GM18526 (cell line): ENCODE results near the gene UGP2.

Experiments
- POLR2A ChIP-seq: IDR thresholded peaks from 3 replicates; pipeline ENCODE4 v1.6.1; 2011; ENCODE audit not compliant: insufficient read length; ENCODE audit errors: extremely low read depth

Gene UGP2

DNA sequence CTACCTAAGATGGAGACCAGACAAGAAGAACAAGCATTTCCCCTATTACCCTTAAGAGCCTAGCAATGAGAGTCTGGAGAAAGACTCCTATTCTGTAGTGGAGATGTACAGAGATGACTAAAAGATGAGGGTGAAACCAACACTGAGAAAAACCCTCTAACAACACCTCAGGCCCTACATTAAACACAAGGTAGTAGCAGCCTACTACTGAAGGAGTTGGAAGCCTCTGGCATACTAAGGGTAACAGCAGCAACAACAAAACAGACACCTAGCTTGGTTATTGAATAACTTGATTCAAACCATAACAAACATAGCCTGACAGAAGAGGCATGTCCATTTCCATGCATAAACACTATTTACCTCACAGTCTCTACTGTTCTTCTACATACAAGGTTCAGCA lies 60.5 kb downstream of the UGP2 start:
- no peak for TF ChIP-seq POLR2A

GRCh38 chr2:63903003-63903402 lies 61.3 kb downstream of the UGP2 start:
- no peak for TF ChIP-seq POLR2A

- TF ChIP-seq POLR2A: no peak
These were observed 72.6 kb downstream of the UGP2 start for GRCh38 chr2:63914311-63914710.

DNA sequence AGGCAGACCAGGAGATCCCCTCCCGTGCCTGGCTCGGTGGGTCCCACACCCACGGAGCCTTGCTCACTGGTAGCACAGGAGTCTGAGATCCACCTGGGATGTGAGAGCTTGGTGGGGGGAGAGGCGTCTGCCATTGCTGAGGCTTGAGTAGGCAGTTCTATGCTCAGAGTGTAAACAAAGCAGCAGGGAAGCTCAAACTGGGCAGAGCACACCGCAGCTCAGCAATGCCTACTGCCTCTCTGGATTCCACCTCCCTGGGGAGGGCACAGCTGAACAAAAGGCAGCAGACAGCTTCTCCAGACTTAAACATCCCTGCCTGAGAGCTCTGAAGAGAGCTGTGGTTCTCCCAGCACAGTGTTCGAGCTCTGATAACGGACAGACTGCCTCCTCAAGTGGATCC lies 85.1 kb downstream of the UGP2 start:
- no peak for TF ChIP-seq POLR2A
